GM18520 (cell line): ENCODE results near the gene ADAR.
"Not testable (repeated sequence)": the region's sequence is repeated elsewhere in the genome, so short reads cannot be mapped to it uniquely, and the experiment has no call there.

Experiments used
- ATAC-seq: cut with Tn5 transposase; IDR thresholded peaks from one replicate; pipeline ENCODE4 v1.9.1; 2021; ENCODE audit not compliant: unreplicated experiment

Gene ADAR

DNA sequence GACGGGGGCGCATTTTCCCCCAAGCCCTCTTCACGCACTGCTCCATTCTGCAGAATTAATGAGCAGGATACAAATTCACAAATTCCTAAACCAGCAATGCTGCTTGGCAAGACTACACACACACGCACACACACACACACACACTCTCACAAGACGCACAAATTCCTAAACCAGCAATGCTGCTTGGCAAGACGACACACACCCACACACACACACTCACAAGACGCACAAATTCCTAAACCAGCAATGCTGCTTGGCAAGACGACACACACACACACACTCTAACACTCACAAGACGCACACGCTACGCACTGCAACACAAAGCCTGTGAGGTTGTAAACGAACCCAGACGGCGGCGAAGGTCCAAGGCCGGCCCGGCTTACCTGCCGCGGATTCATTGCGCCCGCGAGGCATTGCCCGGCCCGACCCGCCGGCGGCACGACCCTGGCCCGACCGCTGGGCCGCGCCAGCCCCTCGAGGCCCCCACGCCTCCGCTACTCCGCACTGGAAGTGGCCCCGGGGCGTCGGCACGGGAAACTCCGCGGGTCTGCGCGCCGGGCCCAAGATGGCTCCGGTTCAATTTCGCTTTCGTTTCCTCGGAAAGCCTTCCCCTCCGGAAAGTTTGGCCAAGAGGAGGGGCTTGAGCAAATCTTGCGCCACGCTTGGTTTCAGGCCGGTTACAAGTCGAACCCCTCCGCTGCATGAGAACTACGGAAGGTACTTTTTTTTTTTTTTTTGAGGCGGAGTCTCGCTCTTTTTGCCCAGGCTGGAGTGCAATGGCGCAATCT lies at the start of gene ADAR:
TSS of gene ADAR (minus strand) at position 578 of the 788 bp plus-strand sequence. CDS start at position 398, 180 bp downstream.
- ATAC-seq: peak; percentile 60

- no peak for ATAC-seq
Measured at GRCh38 chr1:154657556-154657955, 49.6 kb upstream of the ADAR start.

GRCh38 chr1:154652893-154653292 lies 44.9 kb upstream of the ADAR start:
- no peak for ATAC-seq

- ATAC-seq: not testable (repeated sequence)
Measured at GRCh38 chr1:154644724-154645123, 36.7 kb upstream of the ADAR start.

GRCh38 chr1:154641534-154641933 lies 33.5 kb upstream of the ADAR start:
- no peak for ATAC-seq

DNA sequence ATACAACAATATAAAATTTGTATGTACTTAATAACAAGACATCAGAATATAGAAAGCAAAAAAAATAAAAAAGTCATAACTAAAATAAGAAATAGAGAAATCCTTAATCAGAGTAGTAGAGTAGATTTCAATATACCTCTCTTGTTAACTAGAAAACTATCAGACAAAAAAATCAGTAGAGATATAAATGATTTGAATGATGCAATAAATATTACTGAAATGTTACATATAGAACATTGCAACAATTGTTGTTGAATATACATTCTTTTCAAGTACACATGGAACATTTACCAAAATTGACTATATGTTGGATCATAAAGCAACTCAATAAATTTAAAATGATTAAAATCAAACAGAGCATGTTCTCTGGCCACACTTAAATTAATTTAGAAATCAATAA lies 31.9 kb upstream of the ADAR start:
- ATAC-seq: no peak

DNA sequence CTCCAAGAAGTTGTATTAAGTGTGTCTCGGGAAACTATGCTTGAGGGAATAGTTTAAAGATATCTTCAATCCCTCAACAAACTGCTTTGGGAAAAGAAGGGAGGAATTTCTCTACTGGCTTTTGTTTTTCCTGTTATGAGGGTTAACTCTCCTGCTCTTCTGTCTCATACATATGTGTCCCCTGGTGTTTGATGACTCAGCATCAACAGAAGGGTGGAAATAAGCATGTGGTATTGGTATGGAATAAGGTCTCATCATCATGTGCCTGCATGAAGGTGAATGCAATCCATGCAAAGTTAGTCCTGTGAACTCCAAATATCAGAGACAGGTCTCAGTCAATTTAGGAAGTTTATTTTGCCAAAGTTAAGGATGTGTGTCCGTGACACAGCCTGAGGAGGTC lies 27.2 kb upstream of the ADAR start:
- ATAC-seq: no peak

DNA sequence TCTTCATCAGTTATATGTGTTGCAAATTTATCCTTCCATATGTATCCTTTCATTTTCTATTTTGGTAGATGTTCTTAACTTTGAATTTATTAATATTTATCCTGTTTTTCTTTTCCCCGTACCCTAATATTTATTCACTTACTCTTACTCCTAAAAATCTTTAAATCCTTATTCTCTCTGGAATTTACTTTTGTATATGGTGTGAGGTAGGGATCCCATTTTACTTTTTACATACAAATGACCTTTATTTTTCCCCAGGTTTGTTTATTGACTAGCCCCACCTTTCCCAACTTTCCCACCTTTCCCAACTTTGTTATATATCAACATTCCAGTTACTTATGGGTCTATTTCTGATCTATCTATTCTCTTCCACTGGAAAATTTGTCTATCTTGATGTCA lies 21.7 kb upstream of the ADAR start:
- ATAC-seq: no peak

- no peak for ATAC-seq
Measured at GRCh38 chr1:154629061-154629674, 21.2 kb upstream of the ADAR start.

DNA sequence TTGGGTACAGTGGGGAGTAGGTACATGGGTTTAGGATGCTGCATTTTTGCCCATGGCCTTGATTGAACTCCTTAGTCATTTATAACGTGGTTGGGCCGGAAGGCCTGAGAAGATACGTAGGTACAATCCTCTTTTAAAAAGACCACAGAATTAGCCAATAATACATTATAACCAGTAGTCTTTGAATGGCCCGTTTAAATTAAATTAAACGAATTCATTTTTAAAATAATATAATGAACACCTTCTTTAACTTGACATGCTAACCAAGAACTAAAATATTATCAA lies 20.1 kb upstream of the ADAR start:
- no peak for ATAC-seq

GRCh38 chr1:154627257-154628120 lies 19.5 kb upstream of the ADAR start:
- no peak for ATAC-seq

DNA sequence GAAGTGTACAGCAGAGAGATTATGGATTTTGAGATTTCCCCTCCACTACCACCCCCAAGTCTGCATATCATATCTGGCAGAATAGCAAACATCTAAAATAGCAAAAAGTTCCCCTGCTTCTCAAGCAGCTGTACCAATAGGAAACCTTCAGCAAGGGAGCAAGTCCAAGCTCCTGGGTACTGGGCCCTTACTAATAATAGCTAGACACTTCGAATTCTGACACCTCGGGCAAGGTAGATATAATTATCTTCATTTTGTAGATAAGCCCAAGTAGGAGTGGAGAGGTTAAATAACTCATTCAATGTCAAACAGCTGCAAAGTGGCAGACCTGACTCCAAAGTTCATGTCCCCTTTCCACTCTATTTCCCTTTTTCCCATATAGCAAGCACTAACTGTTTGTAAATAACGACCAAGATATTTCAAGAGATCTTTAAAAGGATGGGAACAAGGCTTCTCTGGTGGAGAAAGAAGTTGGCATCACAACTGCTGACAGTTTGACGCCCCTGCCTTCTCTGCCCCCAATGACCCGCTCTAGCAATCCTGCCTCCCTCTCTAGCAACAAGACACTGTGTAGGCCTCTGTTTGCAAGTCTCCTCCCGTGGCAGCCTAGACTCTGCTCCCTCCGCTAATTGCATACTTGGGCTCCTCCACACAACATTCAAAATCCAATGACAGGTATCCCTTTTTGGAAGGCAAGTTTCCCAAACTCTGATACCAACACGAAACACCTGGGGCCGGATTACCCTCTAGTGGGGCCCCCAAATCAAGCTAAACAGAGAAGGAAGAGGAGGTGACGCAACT lies 18.7 kb upstream of the ADAR start:
- no peak for ATAC-seq

DNA sequence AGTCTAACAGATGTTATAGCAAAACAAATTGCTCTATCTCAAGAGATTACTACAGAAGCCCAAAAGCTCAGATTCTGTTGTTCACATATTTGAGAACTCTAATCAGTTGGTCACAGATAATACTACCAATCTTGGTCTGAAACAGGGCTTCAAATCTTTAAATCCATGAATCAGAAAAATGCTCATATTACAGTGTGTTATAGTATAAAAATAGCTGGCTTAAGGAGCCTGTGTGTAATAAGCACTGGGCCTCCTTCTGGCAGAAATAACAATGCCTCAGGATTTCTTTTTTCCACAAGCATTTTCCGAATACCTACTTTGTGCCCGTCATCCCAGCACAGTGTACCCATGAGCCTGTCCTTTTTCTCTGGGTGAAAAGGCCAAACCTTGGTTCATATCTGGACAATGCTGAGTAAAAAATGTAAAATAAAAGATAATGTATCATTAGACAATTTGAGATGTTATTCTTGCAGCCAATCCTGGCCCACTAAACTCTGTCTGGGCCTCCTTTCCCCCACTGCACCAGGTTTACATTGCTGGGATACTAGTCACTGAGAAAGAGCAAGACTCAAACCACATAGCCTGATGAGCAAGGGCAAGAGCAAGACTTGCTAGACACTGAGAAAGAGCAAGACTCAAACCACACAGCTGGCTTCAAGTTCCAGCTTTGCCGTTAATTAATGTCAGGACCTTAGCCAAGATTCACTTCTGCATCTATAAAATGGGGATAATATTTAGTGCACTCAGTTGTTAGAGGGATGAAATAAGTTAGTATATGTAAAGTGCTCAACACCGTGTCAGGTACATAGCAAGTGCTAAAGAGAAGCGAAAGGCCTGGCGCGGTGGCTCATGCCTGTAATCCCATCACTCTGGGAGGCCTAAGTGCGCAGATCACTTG lies 17.0 kb upstream of the ADAR start:
- no peak for ATAC-seq

GRCh38 chr1:154623358-154623757 lies 15.4 kb upstream of the ADAR start:
- no peak for ATAC-seq

GRCh38 chr1:154622503-154623039 lies 14.6 kb upstream of the ADAR start:
- no peak for ATAC-seq

DNA sequence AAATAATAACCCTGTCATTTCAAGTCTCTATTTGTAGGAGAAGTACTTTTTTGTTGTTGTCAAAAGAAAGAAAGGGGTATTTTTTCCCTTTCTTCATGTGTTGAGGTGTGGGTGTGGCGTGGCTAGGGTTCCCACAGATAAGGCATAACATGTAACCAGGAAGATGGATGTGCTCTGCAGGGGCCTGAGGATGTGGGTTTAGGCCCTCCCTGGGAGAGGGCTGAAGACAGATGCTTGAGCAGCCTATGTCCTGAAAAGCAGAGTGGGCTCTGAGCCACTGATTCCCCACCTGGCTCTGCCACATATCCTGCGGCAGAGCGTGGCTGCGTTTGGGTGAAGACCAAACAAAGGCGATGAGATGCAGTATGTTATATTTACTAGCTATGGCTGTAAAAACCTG lies 13.9 kb upstream of the ADAR start:
- no peak for ATAC-seq

- no peak for ATAC-seq
Measured at GRCh38 chr1:154620751-154621150, 12.8 kb upstream of the ADAR start.

DNA sequence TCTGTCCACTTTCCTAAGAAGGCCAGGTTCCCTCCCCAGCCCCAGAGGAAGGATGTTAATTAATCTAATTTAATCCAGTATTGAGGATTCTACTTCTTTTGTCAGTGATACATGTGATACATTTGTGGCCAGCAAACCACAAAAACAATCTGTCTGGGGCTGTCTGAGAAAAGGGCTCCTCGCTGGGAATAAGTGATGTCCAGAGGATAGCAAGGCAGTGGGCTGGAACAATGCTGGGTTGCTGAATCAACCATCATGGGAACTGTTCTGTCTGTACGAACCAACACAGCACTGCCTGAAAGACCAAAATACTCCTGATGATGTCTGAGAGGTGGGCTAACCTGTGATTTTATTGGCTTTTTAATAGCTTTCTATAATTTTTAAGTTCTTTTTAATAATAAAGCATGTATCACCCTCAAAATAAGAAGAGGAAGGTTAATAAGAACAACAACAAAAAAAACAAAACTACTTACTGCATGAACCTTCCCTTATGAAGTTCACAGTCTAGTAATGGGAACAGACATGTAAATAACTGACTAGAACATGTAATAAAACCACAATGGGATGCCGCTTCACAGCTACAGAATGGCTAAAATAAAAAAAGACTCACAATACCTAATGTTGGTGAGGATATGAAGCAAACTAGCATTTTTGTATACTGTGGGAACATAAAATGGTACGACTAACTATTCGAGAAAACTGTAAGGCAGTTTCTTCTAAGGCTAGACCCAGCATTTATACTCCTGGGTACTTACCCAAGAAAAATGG lies 11.4 kb upstream of the ADAR start:
- ATAC-seq: no peak
